Measurements from ENCODE around the gene ZEB2.

ZEB2 gene

GRCh38 chr2:144548532-144549191, 28.7 kb upstream of the ZEB2 start:
- H3K27ac ChIP-seq = no peak overlapping the region
- no peaks in the 10 kb centered on the region for H3K36me3 ChIP-seq
- no peak for TF ChIP-seq CTCF (IDR thresholded peaks at IDR 0.05; ENCODE audit: low read depth, low read length)
- no peak overlapping the region for H3K4me3 ChIP-seq (ENCODE audit: low read depth, low read length)
- no peaks in the 10 kb centered on the region for H3K9me3 ChIP-seq (ENCODE audit: severe bottlenecking)
- DNase-seq = no peak
- H3K27me3 ChIP-seq (ENCODE audit: insufficient read depth, low read depth, severe bottlenecking) = no peaks in the 10 kb centered on the region

- Histone ChIP-seq H3K36me3 (no peaks in the 10 kb centered on the region), H3K27ac (no peak overlapping the region), H3K9me3 (ENCODE audit: severe bottlenecking) (no peaks in the 10 kb centered on the region), H3K27me3 (ENCODE audit: insufficient read depth, low read depth, severe bottlenecking) (no peaks in the 10 kb centered on the region), H3K4me3 (ENCODE audit: low read depth, low read length) (no peak overlapping the region)
- DNase-seq = no peak
- TF ChIP-seq CTCF (IDR thresholded peaks at IDR 0.05; ENCODE audit: low read depth, low read length) = no peak
Measured at GRCh38 chr2:144548088-144548487, 28.2 kb upstream of the ZEB2 start.

GRCh38 chr2:144547494-144547893, 27.6 kb upstream of the ZEB2 start:
- no peak overlapping the region for H3K27ac ChIP-seq
- H3K4me3 ChIP-seq (ENCODE audit: low read depth, low read length) = no peak overlapping the region
- TF ChIP-seq CTCF (IDR thresholded peaks at IDR 0.05; ENCODE audit: low read depth, low read length) = no peak
- no peak for DNase-seq
- H3K9me3 ChIP-seq (ENCODE audit: severe bottlenecking) = peaks cover 3% of the 10 kb centered on the region
- no peaks in the 10 kb centered on the region for H3K27me3 ChIP-seq (ENCODE audit: insufficient read depth, low read depth, severe bottlenecking)
- no peaks in the 10 kb centered on the region for H3K36me3 ChIP-seq

GRCh38 chr2:144546933-144547332, 27.0 kb upstream of the ZEB2 start:
- no peaks in the 10 kb centered on the region for H3K27me3 ChIP-seq (ENCODE audit: insufficient read depth, low read depth, severe bottlenecking)
- TF ChIP-seq CTCF (IDR thresholded peaks at IDR 0.05; ENCODE audit: low read depth, low read length) = no peak
- peaks cover 3% of the 10 kb centered on the region for H3K9me3 ChIP-seq (ENCODE audit: severe bottlenecking)
- no peak overlapping the region for H3K4me3 ChIP-seq (ENCODE audit: low read depth, low read length)
- no peak overlapping the region for H3K27ac ChIP-seq
- H3K36me3 ChIP-seq = no peaks in the 10 kb centered on the region
- no peak for DNase-seq

- no peaks in the 10 kb centered on the region for H3K27me3 ChIP-seq (ENCODE audit: insufficient read depth, low read depth, severe bottlenecking)
- H3K27ac ChIP-seq = no peak overlapping the region
- peaks cover 3% of the 10 kb centered on the region for H3K9me3 ChIP-seq (ENCODE audit: severe bottlenecking)
- no peak for TF ChIP-seq CTCF (IDR thresholded peaks at IDR 0.05; ENCODE audit: low read depth, low read length)
- DNase-seq = no peak
- H3K4me3 ChIP-seq (ENCODE audit: low read depth, low read length) = no peak overlapping the region
- H3K36me3 ChIP-seq = no peaks in the 10 kb centered on the region
Measured at GRCh38 chr2:144545787-144546186, 25.9 kb upstream of the ZEB2 start.

- no peaks in the 10 kb centered on the region for H3K36me3 ChIP-seq
- no peak for TF ChIP-seq CTCF (IDR thresholded peaks at IDR 0.05; ENCODE audit: low read depth, low read length)
- H3K27me3 ChIP-seq (ENCODE audit: insufficient read depth, low read depth, severe bottlenecking) = no peaks in the 10 kb centered on the region
- no peak overlapping the region for H3K4me3 ChIP-seq (ENCODE audit: low read depth, low read length)
- DNase-seq = no peak
- H3K27ac ChIP-seq = no peak overlapping the region
- peaks cover 3% of the 10 kb centered on the region for H3K9me3 ChIP-seq (ENCODE audit: severe bottlenecking)
Measured at GRCh38 chr2:144544053-144544452, 24.1 kb upstream of the ZEB2 start.

Measured in WERI-Rb-1 (cell line).